SK-N-DZ (cell line): ENCODE data around the gene MCHR2.

ENCODE experiments used
- DNase-seq: peaks from one replicate; pipeline ENCODE4 v3.0.0-alpha.2; 2015; ENCODE audit warnings: low spot score

Gene MCHR2

GRCh38 chr6:99905209-99906106 is 88.6 kb downstream of the MCHR2 start:
- DNase-seq = peak; percentile 38

DNA sequence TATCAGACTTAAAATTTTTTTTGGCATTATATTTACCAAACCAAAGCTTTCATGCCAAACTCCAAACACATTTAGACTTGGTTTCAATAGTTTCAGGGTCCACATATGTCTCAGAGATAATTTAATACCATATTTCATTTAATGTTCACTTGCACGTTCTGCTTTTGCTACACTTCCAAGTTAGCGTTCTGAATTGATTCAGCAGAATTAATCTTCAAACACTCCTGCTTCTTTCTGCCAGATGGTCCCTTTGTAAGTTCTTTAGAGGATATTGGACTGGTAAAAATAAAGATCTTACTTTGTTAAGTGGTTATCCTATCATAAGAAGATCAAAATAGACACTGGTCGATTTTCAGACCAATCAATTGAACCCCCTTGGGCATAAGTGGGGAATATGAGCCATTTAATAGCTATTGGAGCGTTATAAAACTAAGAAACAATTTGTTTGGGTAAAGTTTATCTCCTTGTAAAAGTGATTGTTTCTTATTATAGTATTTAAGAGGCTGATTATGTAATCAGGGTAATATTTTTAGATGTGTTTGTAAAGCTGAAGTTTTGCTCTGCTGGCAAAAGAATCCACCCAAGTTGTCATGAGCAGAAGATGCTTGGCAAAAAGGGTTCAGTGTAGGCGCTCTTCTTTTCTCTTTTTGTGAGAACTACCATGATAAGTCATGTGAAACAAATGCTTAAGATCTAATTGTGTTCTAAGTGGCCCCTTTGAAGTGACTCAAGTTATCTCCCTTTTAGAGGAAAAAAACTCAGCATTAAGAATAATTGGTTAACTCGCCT is 92.2 kb downstream of the MCHR2 start:
- no peak for DNase-seq

DNA sequence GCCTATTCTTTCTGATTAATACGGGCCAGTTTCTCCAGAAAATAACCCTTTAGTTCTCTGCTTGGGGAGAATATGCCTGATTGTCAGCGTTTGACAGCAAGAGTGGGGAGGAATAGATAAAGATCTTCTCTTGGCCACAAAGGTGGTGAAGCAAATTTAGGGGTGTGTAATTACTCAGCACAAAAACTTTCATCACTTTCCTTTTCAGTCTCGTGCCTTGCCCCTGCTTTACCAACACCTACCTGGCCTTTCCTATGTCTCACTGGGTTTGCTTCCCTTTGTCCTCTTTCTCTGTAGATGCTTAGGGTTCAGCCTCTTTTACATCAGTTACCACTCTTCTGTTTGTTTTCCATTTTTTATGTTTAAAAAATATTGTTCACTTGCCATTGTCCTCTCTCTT is 99.2 kb downstream of the MCHR2 start:
- DNase-seq = no peak

DNA sequence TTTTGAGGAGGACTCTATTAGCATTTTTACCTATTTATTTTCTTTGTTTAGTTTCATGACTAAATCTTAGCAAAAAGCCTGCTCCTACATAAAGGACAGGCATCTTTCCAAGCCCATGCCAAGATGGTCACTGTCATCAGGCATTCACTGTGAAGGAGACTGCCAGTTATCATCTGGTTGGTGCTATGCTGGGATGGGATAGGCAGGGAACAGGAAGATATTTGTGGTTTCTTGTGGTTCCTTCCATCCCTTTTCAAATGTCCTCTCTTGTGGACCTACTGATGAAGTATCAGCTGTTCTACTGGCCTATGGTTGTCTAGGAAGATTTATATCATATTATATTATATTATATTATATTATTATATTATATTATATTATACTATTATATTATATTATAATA is 107.0 kb downstream of the MCHR2 start:
- no peak for DNase-seq

DNA sequence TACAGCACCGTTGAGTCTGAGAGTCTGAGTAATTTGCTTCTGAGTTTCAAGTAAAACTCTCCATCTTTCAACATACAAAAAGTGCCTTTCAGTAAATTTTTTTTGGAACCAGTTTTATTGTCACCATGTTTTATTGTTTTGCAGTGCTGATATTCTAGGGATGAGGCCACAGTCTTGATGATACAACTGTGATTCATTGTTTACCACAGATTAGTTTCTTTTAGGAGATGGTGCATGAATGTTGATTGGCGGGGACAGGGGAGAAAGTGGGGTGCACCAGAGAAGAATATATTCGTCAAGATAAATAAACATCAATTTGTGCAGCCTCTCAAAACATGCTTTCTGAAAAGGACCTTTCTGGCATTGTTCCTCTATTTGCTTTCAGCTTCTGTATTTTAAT is 109.0 kb downstream of the MCHR2 start:
- DNase-seq = no peak

DNA sequence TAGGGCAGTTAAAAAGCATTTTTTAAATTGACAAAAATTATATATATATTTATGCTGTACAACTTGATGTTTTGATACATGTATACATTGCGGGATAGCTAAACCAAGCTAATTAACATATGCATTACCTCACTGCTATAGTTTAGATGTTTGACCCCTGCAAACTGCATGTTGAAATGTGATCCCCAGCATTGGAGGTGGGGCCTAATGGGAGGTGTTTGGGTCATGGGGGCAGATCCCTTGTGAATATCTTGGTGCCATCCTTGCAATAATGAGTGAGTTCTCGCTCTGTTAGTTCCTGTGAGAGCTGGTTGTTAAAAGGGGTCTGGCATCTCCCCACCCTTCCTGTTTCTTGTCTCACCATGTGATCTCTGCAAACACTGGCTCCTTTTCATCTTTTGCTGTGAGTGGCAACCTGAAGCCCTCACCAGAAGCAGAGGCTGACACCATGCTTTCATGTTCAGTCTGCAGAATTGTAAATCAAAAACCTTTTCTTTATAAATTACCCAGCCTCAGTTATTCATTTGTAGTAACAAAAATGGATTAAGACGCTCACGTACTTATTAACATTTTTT is 111.8 kb downstream of the MCHR2 start:
- DNase-seq = no peak

DNA sequence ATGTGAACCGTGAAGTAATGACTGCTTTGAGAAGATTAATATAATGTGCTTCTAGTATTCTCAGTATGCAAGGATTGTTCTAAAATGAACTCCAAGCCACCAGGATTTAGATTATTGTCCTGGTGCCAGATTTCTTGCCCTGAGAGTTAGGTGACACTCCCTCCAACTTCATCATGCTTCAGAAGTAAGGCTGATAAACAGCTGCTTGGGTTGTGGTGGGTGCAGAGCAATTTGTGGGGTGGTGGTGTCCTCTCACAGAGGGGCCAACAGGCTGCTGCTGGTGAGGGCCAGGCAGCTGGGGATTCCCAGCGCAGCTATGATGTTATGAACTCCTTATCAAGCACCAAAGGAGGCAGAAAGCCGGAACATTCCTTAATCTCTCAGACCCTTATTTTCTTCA is 114.6 kb downstream of the MCHR2 start:
- DNase-seq = no peak

- DNase-seq = no peak
These were observed 119.0 kb downstream of the MCHR2 start for GRCh38 chr6:99875068-99875467.

GRCh38 chr6:99873084-99873483 is 120.9 kb downstream of the MCHR2 start:
- DNase-seq = no peak

DNA sequence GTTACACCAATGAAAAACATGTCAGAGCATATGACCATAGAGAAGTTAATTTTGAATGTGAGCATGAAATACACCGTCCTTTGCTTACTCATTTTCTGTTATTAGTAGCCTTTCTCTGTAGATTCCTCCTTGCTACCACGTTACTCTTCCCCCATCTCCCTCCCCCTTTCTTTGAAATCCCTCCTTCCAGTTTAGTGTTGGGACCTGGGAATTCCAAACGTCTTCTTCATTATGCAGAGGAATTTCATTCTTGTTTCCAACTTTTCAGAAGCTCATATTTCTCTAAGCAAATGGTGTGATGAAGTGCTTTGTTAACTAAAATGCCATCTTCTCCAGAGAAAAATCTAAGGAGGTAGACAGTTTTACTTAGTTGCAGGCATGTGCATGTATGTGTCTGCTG is 122.4 kb downstream of the MCHR2 start:
- no peak for DNase-seq
